ENCODE measurements around the gene A1CF.

- TF ChIP-seq CTCF (IDR thresholded peaks at IDR 0.05; ENCODE audit: low read depth, low read length, poor library complexity, severe bottlenecking), result no peak
- no peak for TF ChIP-seq EZH2phosphoT487 (IDR thresholded peaks at IDR 0.05; ENCODE audit: borderline replicate concordance, low read length)
These were observed 42.7 kb upstream of the A1CF start for GRCh38 chr10:50928190-50928552.

All from DOHH2 (cell line).